HG03378 (cell line): ENCODE measurements around the gene NMNAT2.
"Not testable (repeated sequence)": the region's sequence is repeated elsewhere in the genome, so short reads cannot be mapped to it uniquely, and the experiment has no call there.

ENCODE experiments used
- ATAC-seq: cut with Tn5 transposase; IDR thresholded peaks from one replicate; pipeline ENCODE4 v1.9.1; 2021; ENCODE audit warnings: mild to moderate bottlenecking, moderate library complexity; ENCODE audit not compliant: unreplicated experiment

NMNAT2 gene

GRCh38 chr1:183289051-183289496 lies 129.1 kb downstream of the NMNAT2 start:
- ATAC-seq: no peak

GRCh38 chr1:183288583-183288982 lies 129.6 kb downstream of the NMNAT2 start:
- no peak for ATAC-seq

- no peak for ATAC-seq
Observed at GRCh38 chr1:183287191-183287675, 130.9 kb downstream of the NMNAT2 start.

GRCh38 chr1:183285746-183286145 lies 132.4 kb downstream of the NMNAT2 start:
- no peak for ATAC-seq

GRCh38 chr1:183285256-183285655 lies 132.9 kb downstream of the NMNAT2 start:
- no peak for ATAC-seq

GRCh38 chr1:183284086-183284485 lies 134.1 kb downstream of the NMNAT2 start:
- no peak for ATAC-seq

GRCh38 chr1:183283286-183283685 lies 134.9 kb downstream of the NMNAT2 start:
- ATAC-seq: no peak

- no peak for ATAC-seq
Observed at GRCh38 chr1:183282101-183282855, 135.9 kb downstream of the NMNAT2 start.

GRCh38 chr1:183281553-183282091 lies 136.6 kb downstream of the NMNAT2 start:
- peak; percentile 73 for ATAC-seq

GRCh38 chr1:183281039-183281438 lies 137.1 kb downstream of the NMNAT2 start:
- no peak for ATAC-seq

GRCh38 chr1:183279835-183280234 lies 138.3 kb downstream of the NMNAT2 start:
- no peak for ATAC-seq

- ATAC-seq: no peak
Observed at GRCh38 chr1:183278739-183279591, 139.2 kb downstream of the NMNAT2 start.

GRCh38 chr1:183277821-183278738 lies 140.1 kb downstream of the NMNAT2 start:
- no peak for ATAC-seq

GRCh38 chr1:183276386-183277080 lies 141.6 kb downstream of the NMNAT2 start:
- ATAC-seq: no peak

GRCh38 chr1:183275322-183275721 lies 142.9 kb downstream of the NMNAT2 start:
- ATAC-seq: no peak

- ATAC-seq: no peak
Observed at GRCh38 chr1:183274836-183275235, 143.3 kb downstream of the NMNAT2 start.

- not testable (repeated sequence) for ATAC-seq
Observed at GRCh38 chr1:183273984-183274383, 144.2 kb downstream of the NMNAT2 start.

- ATAC-seq: no peak
Observed at GRCh38 chr1:183273300-183273699, 144.9 kb downstream of the NMNAT2 start.

GRCh38 chr1:183272390-183272848 lies 145.8 kb downstream of the NMNAT2 start:
- no peak for ATAC-seq
